GDM1 (cell line): ENCODE results near the gene FAM107B.
"Not testable (repeated sequence)": the region's sequence is repeated elsewhere in the genome, so short reads cannot be mapped to it uniquely, and the experiment has no call there.

Experiments used
- DNase-seq: peaks from one replicate; lab custom pipeline; 2025; lab: John Stamatoyannopoulos, UW

FAM107B gene

GRCh38 chr10:14664345-14664744, 110.4 kb downstream of the FAM107B start:
- DNase-seq: no peak

- DNase-seq: no peak
These were observed 112.9 kb downstream of the FAM107B start for GRCh38 chr10:14661818-14662217.

GRCh38 chr10:14660831-14661230, 113.9 kb downstream of the FAM107B start:
- no peak for DNase-seq

DNA sequence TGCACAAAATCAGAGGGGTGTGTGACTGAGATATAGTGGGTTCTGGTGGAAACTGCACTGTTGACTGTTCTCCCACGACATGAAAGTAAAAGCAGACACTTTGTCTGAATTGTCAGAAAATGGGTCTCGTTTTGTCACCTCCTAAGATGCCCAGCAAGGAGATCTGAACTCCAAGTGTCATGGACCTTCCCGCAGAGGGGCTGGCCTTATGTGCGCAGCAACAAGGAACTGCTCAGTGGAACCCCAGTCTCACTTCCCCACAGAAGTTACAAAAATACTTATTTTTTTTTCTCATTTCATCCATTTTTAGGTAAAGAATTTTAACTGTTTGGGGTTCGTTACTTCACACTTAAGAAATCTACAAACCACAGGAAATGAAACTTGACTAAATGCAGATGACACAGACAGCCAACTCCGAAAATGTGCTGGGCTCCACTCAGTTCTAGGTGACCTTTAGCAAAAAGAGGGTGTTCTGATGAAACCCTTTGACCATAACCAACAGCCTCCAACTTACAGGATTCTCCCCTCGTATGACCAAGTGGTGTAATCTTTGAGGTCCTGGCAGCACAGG, 115.0 kb downstream of the FAM107B start:
- DNase-seq: no peak

- DNase-seq: not testable (repeated sequence)
These were observed 115.6 kb downstream of the FAM107B start for GRCh38 chr10:14659137-14659536.

GRCh38 chr10:14658331-14659127, 116.2 kb downstream of the FAM107B start:
- no peak for DNase-seq

GRCh38 chr10:14656052-14656730, 118.5 kb downstream of the FAM107B start:
- DNase-seq: no peak

DNA sequence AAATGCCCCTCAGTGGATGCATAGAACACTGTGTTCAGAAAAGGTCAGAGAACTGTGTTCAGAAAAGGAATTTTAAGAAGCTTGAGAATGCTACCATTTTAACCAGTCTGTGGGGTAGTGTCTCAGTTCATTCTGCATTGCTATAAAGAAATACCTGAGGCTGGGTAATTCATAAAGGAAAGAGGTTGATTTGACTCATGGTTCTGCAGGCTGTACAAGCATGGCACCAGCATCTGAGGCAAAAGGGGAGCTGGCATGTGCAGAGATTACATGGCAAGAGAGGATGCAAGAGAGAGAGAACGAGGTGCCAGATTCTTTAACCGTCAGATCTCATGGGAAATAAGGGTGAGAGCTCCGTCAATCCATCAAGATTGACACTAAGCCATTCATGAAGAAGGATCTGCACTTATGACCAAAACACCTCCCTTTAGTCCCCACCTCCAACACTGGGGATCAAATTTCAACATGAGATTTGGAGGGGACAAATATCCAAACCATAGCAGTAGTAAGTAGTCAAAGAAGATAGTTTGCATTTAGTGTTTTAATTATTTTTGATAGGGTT, 119.8 kb downstream of the FAM107B start:
- no peak for DNase-seq

DNA sequence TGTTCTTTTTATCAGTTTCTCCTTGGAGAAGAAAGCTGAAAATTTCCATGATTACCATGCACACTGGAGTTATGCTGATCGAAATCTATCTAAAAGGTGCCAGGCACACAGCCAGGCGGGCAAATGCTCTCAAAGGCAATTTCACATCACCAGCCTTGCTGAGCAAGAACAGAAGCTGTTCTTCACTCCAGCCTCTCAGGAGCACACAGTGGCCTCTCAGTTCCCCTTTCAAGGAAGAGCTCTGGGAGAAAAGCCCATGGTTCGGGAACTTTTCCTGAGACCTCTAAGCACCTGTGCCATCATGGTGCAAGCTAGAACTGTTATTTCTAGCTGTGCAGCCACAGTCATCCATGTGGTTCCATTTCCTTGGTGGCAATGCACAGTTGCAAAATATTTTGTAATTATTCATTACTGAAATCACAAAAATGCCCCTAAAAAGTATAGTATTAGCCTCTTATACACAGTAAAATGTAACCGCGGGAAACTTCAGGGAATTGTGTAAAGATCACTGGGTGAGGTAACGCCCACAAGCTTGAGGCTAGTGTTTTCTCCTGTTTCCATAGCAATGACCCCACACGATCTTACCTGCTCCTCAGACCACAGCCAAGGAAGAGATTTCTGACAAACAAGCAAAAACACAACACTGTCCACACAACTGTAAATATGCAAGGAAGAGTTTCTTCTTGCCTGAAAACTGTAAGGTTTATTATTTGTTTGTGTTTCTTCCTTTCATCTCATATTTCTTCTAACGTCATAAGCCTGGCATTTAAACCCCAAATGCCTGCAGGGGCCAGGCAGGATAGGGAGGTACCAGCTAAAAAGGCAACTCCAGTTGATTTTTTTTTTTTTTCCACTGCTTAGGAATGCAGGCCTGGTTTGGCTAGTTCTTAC, 121.2 kb downstream of the FAM107B start:
- no peak for DNase-seq

GRCh38 chr10:14652816-14653215, 121.9 kb downstream of the FAM107B start:
- DNase-seq: no peak

GRCh38 chr10:14652067-14652466, 122.6 kb downstream of the FAM107B start:
- DNase-seq: no peak

- no peak for DNase-seq
These were observed 125.0 kb downstream of the FAM107B start for GRCh38 chr10:14649739-14650138.

DNA sequence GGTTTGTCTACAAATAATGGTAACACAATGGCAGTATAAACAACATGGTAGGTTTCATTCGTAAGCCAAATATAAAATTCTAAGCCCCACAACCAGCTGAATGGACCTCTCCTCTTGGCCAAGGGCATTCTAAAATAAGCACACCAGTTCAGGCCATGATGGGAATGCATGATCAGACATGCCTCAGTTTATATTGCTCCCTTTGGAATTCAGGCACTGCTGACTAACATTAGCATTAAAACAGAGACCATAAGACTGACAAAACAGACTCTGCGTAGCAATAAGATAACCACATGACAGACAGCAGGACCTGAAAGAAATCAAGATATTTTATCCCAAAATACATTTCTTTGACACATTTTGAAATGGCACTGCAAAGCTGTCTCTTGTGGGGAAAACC, 125.8 kb downstream of the FAM107B start:
- no peak for DNase-seq

DNA sequence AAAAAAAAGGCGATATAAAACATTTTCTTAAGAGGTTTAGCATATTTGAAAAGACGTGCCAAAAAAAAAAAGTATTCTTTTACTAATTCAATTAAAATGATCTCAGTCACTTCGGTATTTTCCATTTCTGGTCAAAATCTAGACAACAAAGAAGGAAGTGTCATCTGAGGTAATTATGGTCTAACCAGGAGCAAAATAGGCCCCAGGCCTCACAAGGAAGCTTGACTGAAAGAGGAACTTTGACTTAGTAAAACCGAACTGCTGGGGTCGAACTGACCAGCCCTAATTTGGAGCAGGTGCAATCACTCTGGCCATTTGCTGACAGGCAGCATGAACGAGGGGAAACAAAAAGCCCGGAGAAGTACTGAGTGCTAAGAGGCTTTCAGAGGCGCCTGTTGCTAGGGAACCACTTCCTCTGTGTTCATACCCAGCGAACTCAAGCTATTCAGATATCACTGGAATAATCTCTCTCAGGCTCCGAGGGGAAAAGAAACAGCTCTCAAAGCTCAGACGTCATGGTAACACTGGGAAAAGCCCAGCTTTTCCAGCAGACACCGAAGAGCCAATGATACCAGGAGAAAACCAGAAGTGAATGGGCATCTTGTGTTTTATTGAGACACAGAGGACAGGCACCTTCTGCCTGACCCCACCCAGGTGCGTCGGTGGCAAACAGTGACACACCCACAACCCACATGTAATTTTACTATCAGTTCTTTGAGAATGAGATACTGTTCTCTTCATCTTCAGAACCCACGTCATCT, 126.5 kb downstream of the FAM107B start:
- DNase-seq: peak; percentile 44

DNA sequence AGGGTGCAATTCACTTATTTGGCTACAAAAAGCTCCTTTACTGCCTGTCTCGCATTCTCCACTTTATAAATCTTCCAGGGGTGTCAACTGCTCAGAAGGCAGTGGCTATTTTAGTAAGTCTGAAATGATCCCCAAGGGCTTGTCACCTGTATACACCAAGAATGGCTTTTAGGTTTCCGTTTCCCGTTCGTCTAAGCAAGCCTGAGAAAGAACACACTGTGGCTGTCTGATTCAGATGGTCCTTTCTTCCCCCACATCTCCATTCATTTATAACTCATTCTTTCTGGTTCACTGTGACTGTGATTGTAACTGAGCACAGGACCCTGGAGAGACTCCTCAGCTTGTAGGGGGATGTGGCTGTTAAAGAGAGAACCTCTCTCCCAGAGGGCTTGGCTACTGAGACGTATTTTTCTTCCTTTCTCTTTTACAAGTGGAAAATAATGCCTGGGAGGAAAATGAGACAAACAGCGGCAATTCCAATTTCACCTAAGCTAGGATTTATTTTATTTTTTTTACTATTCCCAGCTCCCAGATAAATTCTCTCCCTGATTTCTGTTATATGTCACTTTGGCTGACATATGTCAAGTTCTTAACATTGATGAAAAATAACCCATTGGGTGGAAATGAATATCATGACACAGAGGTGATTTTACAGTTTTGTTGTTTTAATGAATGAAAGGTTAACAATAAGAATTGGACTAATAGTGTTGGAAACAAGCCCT, 129.3 kb downstream of the FAM107B start:
- no peak for DNase-seq

- DNase-seq: no peak
These were observed 135.1 kb downstream of the FAM107B start for GRCh38 chr10:14639637-14640036.

DNA sequence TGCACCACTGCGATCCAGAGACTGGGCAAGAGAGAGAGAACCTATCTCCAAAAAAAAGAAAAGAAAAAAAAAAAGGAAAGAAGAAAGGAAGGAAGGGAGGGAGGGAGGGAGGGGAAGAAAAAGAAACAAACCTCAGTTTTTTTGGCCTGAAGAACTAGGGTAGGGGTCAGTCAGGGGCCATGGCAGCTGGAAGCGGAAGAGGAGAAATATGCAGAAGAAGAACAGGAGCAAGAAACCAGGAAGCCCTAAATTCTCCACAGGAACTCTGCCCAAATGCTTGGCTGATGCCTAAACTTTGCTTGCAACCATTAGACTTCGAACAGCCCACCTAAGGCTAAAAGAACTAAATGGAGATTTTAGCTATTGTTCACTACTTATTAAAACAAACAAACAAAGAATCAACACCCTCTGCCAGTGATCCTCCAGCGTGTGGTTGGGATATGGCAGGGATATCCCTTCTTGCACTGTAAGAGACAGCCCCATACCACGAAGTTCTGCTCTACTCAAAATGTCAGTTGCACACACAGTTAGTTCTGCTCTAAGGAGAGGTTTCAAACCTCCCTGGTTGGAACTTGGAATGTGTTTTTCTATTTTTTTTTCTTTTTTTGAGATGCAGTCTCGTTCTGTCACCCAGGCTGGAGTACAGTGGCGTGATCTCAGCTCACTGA, 139.5 kb downstream of the FAM107B start:
- DNase-seq: no peak

- DNase-seq: not testable (repeated sequence)
These were observed 140.1 kb downstream of the FAM107B start for GRCh38 chr10:14634572-14634971.

DNA sequence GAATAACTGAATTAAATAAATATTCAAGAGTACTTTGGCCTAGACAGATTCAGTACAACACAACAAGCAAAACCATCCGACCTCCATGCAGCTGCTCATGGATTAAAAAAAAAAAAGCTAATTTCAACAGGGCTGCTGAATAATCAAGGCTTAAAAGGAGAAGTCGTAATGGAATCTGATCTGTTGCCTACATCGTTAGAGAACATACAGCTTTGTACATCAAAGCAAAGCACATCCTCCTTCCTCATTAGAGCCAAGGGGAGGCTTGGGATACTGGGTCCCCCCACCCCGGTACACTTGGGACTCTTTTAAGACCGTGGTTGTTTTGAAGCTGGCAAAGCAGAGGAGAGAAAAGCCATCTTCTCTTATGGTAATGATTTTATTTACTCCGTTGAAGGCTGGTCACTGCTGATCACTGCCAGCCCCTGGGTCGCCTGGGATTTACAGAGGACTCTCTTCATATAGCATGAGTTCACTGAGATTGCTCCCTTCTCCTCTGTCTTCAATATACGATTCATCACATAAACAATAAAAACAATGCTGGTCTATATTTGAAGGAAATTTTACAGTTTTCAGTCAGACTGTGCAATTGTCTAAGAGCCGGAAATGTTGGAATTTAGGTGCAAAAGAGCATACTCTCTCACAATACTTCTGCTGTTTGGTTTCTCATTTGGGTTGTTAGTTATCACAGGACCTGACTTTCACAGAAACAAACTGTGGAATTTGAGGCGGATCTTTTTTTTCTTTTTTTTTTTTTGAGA, 148.8 kb downstream of the FAM107B start:
- no peak for DNase-seq
